GM18870 (cell line): ENCODE data around the gene GGA2.
"Not testable (repeated sequence)": the region's sequence is repeated elsewhere in the genome, so short reads cannot be mapped to it uniquely, and the experiment has no call there.

ENCODE experiments used
- ATAC-seq: cut with Tn5 transposase; IDR thresholded peaks from one replicate; pipeline ENCODE4 v1.9.1; 2021; ENCODE audit warnings: moderate library complexity; ENCODE audit not compliant: unreplicated experiment

GGA2 gene

GRCh38 chr16:23523876-23524385 is 13.6 kb upstream of the GGA2 start:
- no peak for ATAC-seq

GRCh38 chr16:23523321-23523720 is 13.0 kb upstream of the GGA2 start:
- ATAC-seq: no peak

- ATAC-seq: no peak
These were observed 11.7 kb upstream of the GGA2 start for GRCh38 chr16:23521965-23522364.

- no peak for ATAC-seq
These were observed 10.9 kb upstream of the GGA2 start for GRCh38 chr16:23521037-23521743.

- no peak for ATAC-seq
These were observed 10.2 kb upstream of the GGA2 start for GRCh38 chr16:23520500-23520899.

- no peak for ATAC-seq
These were observed 9.0 kb upstream of the GGA2 start for GRCh38 chr16:23519282-23519681.

GRCh38 chr16:23518435-23518891 is 8.2 kb upstream of the GGA2 start:
- ATAC-seq: no peak

GRCh38 chr16:23516366-23517137 is 6.3 kb upstream of the GGA2 start:
- ATAC-seq: no peak

- ATAC-seq: no peak
These were observed 5.6 kb upstream of the GGA2 start for GRCh38 chr16:23515881-23516280.

GRCh38 chr16:23514381-23515152 is 4.3 kb upstream of the GGA2 start:
- ATAC-seq: no peak

- ATAC-seq: no peak
These were observed 1.9 kb upstream of the GGA2 start for GRCh38 chr16:23512168-23512695.

GRCh38 chr16:23511731-23512130 is 1.4 kb upstream of the GGA2 start:
- no peak for ATAC-seq

GRCh38 chr16:23510915-23511270 is 599 bp upstream of the GGA2 start:
- not testable (repeated sequence) for ATAC-seq

GRCh38 chr16:23509782-23510163 is 521 bp downstream of the GGA2 start:
- ATAC-seq: no peak

GRCh38 chr16:23509441-23509754 is 896 bp downstream of the GGA2 start:
- ATAC-seq: no peak

GRCh38 chr16:23508589-23509440 is 1.5 kb downstream of the GGA2 start:
- ATAC-seq: no peak

GRCh38 chr16:23506606-23506994 is 3.7 kb downstream of the GGA2 start:
- ATAC-seq: no peak

- ATAC-seq: no peak
These were observed 4.4 kb downstream of the GGA2 start for GRCh38 chr16:23505671-23506605.

GRCh38 chr16:23505180-23505665 is 5.1 kb downstream of the GGA2 start:
- no peak for ATAC-seq
